Kidney glomerular epithelial cell (primary cell): ENCODE results near the gene ZC3HAV1.
A peak's percentile ranks its signal among the peaks of the same experiment; 100 is the strongest.
"Not testable (repeated sequence)": the region's sequence is repeated elsewhere in the genome, so short reads cannot be mapped to it uniquely, and the experiment has no call there.

Source experiments
- DNase-seq: peaks from one replicate; lab custom pipeline; 2025; lab: John Stamatoyannopoulos, UW

ZC3HAV1 gene

DNA sequence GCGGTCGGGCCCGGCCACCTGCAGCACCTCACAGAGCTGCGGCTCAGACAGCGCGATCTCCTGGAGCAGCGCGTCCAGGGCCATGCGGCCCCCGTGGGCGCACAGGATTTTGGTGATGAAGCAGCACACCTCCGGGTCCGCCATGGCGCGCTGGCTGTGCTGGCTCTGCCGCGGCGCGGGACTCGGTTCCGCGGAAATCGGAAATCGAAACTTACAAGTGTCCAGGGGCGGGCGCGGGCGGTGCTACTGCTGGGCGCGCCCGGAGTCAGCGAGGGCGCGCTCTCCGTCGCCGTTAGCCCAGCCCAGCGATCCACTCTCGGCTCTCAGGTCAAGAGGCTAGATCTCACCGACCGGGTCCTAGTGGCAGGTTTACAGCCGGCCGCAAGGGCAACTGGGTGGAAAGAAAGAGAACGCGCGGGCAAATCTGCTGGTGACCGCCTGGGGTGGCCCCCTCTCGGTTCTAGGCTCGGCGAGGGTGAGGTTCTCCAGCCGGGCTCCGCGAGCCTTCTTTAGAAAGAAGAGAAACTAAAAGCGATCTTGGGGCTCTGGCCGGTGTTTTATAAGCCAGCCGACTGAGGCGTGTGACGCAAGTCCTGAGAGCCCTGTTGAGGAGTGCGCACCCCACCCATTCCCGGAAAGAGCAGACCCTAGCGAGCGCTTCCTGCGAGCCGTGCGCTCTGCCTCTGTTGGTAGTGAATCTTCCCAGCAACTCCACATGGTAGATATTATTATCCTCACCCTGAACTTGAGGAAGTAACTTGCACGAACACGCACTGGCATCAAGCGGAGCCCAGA lies at the start of gene ZC3HAV1:
Gene ZC3HAV1, minus strand, starts transcription at position 533 of the 795 bp plus-strand sequence. Its CDS starts 389 bp downstream, at position 144.
- peak; percentile 67 for DNase-seq

DNA sequence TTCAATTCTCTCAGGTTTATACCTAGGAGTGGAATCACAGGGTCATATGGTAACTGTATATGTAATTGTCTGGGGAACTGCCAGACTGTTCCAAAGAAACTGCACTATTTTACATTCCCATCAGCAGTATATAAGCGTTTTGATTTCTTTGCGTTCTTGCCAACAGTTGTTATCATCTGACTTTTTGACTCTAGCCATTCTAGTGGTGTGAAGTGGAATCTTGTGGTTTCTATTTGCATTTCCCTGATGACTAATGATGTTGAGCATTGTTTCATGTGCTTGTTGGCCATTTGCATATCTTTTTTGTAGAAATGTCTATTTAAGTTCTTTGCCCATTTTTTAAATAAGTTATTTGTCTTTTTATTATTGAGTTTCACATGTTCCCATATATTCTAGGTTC lies 44.3 kb upstream of the ZC3HAV1 start:
- DNase-seq = peak; percentile 62

DNA sequence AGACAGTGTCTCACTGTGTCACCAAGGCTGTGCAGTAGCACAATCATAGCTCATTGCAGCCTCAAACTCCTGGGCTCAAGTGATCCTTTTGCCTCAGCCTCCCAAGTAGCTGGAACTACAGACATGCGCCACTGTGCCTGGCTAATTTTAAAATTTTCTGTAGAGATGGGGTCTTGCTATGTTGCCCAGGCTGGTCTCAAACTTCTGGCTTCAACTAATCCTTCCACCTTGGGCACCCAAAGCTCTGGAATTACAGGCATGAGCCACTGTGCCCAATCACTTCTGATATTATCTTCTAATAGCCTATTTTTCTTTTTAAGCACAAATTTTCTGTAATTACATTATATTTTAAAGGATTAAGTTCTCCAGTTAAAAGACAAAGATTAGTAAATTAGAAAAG lies 42.6 kb upstream of the ZC3HAV1 start:
- no peak for DNase-seq

DNA sequence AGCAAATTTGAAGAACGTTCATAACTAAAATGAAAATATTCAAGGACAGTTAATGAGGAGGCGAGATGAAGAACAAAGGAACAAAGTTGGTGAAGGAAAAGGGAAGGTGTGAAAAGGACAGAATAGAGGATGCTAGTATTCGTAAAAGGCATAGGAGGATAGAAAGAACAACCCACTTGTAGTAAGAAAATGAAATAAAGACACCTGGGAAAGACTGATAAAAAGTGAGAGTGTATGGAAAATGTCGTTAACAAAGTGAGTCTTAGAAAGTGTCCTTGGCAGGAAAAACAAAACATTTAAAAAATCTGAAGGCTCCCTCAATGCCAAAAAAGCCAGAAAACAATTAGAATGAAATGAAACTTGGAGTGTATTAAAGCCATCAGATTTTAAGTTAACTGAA lies 29.6 kb upstream of the ZC3HAV1 start:
- no peak for DNase-seq

DNA sequence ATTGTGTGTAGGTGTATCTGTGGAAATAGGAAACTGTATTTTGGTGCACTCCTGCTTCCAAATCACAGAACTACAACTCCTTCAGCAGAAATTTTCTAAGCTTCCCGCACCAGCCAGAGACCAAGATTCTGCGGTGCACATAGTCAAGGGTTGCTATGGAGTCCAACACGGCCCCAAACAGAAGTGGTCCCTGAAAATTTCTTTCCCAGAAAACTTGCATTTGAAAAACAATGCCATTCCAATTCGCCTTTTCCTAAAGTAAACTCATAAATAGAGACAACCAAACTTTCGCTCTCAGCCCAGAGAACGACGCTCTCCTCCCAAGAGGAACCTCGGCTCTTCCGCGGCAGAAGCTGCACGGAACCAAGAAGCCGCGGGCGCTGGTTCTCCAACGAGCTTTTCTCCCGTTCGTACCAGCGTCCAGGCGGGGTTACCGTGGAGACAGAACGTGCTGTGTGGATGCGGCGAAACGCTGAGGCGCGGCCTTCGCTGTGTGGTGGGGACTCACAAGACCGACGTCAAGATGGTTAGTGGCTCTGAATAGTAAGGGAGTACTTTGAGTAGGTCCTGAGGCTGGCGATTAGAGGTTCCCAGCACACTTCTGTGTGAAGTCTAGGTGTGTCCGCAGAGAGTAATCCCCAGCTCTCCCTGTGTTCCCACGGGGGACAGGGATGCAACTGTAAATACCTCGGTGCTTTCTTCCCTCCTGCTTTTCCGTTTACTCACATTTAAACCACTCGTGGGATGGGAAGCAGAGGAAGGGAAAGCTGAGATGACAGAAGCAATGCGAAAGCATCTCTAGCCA lies 24.0 kb upstream of the ZC3HAV1 start:
- peak; percentile 88 for DNase-seq

DNA sequence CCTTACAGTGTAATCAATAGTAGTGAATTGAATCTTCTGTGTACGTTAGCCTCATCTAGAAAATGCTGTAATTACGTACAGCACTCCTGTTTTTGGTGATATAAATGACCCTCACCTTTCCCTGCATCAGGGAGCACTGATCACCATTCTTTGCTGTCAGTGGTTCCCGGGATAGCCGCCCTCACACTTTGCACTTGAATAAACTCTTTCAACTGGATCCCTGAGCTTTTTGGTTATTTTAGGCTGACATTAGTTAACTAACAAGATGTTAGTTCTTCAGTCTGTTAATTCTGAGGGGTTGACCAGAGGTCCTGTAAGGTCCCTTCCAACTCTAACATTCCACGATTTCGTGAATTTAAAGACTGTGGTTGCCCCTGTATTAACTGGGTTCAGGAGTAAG lies 23.4 kb upstream of the ZC3HAV1 start:
- DNase-seq = peak; percentile 58

DNA sequence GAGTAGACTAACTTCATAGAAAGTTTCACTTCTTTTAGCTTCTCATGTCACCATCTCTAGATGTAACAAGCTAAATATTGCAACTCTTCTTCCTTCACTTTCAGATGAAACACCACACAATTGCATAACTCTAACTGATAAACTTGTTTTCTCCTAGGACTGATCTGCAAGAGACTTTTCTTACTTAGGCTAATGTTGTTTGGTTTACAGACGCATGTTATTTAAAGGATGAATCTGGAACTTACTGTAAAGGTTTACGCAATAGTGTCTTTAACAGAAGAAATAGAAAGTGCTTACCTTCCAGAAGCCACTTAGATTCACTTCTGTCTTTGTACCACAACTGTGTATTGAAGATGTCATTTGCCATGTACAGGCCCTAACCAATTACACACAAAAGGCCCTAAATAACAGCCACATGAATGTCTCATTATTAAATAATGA lies 22.1 kb upstream of the ZC3HAV1 start:
- no peak for DNase-seq

DNA sequence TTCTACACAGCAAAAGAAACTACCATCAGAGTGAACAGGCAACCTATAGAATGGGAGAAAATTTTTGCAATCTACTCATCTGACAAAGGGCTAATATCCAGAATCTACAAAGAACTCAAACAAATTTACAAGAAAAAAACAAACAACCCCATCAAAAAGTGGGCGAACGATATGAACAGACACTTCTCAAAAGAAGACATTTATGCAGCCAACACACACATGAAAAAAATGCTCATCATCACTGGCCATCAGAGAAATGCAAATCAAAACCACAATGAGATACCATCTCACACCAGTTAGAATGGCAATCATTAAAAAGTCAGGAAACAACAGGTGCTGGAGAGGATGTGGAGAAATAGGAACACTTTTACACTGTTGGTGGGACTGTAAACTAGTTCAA lies 20.3 kb upstream of the ZC3HAV1 start:
- not testable (repeated sequence) for DNase-seq

DNA sequence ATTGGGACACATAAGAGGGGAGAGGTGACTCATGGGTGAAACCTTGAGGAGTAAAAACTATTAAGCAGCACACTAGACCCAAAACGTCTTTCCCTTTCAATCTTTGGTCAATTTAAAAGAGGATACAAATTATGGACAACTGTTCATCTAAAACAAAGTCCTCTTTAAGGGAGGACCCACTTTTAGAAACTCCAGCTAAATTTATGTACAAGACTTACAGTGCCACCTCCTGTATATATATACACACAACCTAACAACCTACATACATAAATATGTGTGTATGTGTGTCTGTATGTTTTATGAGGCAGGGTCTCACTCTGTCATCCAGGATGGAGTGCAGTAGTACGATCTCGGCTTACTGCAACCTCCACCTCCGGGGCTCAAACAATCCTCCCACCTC lies 18.1 kb upstream of the ZC3HAV1 start:
- DNase-seq = no peak

DNA sequence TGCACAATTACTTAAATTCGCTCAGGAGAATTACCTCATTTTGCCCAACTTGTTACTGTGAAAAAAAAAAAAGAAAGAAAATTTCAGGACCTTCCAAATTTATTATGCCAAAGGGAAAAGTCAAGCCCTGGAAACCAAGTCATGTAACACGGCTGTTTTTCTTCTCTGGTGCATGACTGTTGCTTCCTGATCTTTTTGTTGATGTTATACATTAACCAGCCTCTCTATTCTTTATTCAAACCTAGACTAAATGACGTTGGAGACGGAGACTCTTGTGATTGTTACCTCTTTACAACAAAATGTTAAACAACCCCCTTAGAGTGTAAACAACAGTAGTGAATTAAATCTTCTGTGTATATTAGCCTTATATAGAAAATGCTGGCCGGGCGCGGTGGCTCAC lies 16.1 kb upstream of the ZC3HAV1 start:
- peak; percentile 22 for DNase-seq

DNA sequence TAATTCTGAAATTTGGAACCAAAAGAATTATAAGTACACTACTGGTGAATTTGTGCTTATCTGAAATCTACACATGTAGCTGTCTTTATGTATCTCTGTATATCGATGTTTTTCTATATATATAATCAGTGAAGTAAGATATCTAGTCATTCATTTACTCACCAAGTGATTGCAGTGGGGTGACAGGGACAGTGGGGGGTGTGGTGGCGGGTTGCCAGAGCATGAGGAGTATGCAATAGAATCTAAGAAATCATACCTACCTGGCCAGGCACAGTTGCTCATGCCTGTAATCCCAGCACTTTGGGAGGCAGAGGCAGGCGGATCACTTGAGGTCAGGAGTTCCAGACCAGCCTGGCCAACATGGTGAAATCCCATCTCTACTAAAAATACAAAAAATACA lies 15.5 kb upstream of the ZC3HAV1 start:
- DNase-seq = not testable (repeated sequence)

DNA sequence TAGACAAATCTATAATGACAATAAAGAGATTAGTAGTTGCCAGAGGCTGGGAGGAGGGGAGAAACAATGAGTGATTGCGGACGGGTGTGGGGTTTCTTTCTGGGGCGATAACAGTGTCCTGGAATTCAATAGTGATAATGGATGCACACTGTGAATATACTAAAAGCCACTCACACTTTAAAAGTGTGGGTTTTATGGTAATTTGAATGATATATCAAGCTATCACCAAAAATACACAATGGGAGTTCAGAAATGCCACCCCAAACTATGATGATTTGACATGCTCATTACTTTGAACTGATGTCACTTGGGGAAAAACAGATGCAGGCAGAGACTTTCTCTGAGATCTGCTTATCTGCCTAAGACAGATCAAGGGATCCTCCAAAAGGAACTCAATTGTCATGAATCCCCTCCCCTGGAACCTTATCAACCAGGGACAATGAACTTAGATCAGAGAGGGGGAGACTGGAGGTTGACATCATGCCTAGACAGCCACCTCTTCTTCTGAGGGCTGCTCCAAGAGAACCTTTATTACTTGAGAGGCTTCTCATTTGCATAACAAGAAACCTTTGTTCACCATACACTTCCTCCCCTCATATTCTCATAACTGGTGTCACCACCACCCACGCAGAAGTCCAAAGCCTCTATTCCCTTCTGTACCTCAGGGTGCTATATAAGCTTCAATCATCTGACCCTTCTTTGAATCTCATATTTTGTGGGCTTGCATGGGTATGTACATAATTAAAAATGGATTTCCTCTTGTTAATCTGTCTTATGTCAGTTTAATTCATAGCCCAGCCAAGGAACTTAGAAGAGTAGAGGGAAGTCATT lies 14.8 kb upstream of the ZC3HAV1 start:
- no peak for DNase-seq

DNA sequence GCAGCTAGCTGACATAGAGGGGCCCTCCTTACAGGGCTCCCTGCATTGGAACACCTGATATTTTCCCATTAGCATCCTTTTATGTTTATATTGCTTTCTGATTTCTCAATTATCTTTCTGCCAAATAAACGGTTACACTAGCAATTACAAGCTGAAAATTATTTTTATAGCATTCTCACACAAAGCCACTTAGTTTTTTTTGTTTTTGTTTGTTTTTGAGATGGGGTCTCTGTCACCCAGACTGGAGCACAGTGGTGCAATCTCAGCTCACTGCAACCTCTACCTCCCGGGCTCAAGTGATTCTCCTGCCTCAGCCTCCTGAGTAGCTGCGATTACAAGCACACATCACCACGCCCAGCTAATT lies 9.9 kb upstream of the ZC3HAV1 start:
- DNase-seq = no peak

DNA sequence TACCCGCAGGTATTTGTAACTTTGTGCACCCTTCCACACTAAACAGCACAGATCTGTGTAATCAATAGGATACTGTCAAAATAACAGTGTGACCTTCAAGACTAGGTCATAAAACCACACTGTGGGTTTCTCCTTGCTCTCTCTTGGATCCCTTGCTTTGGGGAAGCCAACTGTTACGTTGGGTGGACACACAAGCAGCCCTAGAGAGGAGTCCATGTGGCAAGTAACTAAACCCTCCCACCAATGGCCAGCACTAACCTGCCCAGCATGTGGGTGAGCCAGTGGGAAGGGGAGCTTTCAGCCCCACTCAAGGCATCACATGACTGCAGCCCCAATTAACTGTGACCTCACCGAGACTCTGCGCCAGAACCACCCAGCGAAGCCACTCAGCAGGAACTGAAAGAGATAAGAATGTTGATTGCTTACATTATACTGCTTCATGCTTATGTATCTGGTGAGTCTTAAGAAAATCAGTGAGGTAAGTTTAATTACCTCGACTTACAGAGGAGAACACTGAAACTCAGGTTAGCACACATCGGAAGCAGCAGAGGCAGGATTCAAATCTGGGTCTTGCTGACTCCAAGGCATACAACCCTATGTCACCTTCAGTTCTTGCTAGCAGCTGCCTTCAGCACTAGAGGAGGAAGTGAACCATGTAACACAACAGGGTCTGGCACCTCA lies 9.4 kb upstream of the ZC3HAV1 start:
- DNase-seq = no peak

DNA sequence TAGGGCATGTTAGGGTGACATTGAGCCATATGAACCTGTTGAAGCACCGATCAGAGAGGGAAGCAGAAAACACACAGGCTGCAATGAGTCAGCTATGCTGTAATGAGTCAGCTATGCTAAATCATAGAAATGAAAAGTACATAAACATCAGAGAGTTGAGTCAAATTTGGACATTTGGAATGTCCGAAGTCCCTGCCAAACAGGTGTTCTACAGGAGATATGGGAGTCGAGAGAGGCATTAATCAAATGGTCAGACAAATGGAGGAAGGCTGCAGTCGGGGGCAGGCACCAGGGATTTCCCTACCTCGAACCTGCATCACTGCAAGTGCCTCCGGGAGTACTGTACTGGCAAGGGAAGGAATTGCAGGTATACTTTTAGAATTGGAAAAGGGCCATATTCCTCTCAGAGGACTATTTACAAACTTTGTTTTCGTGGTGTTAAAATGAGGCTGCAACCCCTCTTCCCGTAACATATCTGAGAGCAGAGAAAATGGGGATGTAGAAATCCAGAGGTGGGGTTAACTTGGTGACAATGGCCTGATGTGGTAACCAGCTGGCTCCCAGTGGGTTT lies 8.8 kb upstream of the ZC3HAV1 start:
- DNase-seq = peak; percentile 37

DNA sequence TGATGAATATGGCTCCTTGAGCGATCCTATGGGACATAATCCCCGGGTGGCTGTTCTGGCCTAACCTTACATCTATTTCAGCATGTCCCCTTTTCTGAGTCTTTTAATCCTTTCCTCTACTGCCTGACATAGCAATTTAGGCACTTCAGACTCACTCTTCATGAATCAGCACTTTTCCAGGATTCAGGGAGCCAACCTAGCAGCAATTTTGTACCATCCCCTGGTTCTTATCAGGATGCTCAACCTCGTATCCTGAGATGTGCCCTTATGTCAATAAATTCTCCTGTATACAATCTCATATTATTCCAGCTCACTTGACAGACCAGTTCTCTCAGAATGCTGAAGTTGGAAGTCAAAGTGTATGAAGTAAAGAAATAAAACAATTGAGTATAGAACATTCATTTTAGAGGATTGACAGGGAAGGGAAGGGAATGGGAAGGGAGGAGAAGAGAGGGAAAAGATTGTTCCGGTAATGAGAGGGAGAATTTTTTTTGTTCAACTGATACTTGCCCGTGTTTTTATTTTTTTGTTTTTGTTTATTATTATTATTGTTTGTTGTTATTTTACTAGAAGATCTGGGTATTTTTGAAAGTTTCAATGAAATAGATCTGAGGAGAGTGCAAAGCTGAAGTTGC lies 8.2 kb upstream of the ZC3HAV1 start:
- DNase-seq = no peak

DNA sequence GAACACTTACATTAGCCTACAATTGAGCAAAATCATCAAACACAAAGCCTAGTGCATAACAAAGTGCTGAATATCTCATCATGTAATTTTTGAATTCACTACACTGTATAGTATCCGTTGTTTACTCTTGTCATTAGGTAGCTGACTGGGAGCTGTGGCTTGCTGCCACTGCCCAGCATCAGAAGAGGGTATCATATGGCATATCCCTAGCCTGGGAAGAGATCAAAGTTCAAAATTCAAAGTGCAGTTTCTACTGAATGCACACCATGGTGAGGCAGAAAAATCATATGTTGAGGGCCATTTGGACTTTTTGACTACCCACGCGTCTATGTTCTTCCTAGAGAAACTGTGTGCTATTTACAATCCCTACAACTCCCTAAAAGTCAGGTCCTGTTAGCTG lies 7.5 kb upstream of the ZC3HAV1 start:
- no peak for DNase-seq

DNA sequence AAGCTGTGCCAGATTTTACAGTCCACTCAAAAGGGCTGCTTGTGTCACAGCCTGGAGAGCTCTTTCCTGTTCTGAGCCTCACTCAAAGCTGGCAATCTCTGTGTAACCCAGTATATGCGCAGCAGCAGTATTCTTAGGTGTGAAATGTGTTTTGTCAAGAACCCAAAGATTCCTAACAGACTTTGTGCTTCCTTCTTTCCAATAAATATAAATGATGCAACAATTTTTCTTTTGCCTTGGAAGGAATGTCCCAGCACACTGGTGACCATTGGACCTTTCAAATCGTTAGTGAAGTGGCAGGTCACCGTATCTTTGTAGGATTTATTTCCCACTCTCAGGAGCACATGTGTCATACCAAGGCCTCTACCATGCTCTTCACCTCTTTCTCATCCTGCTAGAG lies 5.6 kb upstream of the ZC3HAV1 start:
- no peak for DNase-seq

DNA sequence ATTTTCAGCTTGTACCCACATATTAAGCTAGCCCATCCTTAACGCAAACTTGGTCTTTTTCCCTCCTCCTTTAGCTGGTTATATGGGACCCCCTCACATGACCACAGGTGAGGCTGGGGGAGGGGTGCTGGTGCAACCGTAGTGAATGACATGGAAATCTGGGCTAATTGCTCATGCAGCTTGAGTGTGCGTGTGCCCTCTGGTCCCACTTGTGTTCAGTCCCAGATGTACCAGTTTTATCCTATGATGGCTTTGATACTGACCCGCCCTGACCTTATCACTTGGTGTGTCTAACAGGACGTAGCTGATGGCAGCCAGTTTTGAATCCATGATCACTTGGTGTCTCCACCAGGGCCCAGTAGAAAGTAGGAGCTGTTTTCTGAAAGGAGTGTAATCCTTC lies 5.1 kb upstream of the ZC3HAV1 start:
- DNase-seq = no peak

DNA sequence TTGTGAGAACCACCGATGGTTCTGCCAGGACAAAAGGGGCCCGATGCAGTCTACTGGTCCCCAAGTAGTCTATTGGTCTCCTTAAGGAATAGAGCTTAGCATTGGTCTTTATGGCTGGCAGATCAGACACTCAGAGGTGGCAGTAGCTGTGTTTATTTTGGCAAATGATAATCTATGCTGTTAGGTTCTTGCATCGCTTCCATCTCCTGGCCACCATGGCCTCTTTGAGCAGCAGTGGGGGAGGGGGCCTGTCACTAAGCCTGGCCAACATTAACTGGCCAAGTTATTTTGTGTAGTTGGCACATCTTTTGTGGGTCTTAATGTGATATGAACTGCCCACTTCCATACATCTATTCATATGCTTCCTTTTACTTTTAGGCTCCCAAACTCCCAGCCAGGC lies 4.5 kb upstream of the ZC3HAV1 start:
- DNase-seq = no peak

DNA sequence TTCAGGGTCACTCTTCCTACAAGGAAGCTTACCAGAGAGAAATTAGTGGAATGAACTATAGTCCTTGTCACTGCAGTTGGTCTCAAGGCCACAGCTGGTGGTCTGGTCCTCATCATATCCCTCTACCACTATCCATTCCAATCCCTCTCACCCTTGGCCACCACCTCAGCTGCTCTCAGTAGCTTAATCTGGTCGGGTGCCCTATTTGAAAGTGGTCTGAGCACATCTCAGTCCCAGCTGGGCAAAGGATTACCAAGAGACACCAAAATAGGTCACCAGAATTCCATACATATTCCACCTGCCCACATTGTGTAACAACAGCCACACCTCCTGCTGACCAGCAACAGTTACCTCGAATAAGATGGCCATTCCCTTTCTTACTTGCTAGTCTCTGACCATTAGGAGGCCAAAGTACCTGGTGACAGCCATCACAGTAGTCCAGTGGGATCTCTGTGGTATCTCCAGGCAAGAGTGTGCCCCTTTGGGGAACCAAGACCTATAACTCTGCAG lies 3.3 kb upstream of the ZC3HAV1 start:
- no peak for DNase-seq
